Measurements from ENCODE around the gene BLVRA.
"Not testable (repeated sequence)": the region's sequence is repeated elsewhere in the genome, so short reads cannot be mapped to it uniquely, and the experiment has no call there.

The BLVRA gene, protein sequence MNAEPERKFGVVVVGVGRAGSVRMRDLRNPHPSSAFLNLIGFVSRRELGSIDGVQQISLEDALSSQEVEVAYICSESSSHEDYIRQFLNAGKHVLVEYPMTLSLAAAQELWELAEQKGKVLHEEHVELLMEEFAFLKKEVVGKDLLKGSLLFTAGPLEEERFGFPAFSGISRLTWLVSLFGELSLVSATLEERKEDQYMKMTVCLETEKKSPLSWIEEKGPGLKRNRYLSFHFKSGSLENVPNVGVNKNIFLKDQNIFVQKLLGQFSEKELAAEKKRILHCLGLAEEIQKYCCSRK

GRCh38 chr7:43758029-43758821, at the start of gene BLVRA:
Gene BLVRA, plus strand, starts transcription at chr7:43758680. Its CDS starts 12,479 bp downstream, at chr7:43771159.
- peak; percentile 15 for DNase-seq (ENCODE audit: low read depth)

DNA sequence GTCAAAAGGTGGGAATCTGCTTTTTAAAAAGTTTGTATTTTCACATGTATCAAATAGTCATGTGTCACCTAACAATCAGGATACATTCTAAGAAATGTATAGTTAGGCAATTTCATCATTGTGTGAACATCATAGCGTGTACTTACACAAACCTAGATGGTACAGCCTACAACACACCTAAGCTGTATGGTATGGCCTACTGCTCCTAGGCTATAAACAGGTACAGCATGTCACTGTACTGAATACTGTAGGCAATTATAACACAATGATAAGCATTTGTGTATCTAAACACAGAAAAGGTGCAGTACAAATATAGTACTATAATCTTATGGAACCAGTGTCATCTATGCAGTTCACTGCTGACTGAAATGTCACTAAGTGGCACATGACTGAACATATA, 47.0 kb upstream of the BLVRA start:
- DNase-seq (ENCODE audit: low read depth): no peak

- not testable (repeated sequence) for DNase-seq (ENCODE audit: low read depth)
These were observed 42.5 kb upstream of the BLVRA start for GRCh38 chr7:43715966-43716365.

DNA sequence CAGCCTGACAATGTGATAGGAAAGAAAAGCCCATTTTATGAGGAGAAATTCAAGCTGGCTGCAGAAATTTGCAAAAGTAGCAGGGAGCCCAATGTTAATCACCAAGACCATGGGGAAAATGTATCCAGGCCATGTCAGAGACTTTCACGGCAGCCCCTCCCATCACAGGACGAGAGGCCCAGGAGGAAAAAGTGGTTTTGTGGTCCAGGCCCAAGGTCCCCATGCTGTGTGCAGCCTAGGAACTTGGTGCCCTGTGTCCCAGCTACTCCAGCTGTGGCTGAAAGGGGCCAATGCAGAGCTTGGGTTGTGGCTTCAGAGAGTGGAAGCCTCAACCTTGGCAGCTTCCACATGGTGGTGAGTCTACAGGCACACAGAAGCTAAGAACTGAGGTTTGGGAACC, 41.9 kb upstream of the BLVRA start:
- no peak for DNase-seq (ENCODE audit: low read depth)

DNA sequence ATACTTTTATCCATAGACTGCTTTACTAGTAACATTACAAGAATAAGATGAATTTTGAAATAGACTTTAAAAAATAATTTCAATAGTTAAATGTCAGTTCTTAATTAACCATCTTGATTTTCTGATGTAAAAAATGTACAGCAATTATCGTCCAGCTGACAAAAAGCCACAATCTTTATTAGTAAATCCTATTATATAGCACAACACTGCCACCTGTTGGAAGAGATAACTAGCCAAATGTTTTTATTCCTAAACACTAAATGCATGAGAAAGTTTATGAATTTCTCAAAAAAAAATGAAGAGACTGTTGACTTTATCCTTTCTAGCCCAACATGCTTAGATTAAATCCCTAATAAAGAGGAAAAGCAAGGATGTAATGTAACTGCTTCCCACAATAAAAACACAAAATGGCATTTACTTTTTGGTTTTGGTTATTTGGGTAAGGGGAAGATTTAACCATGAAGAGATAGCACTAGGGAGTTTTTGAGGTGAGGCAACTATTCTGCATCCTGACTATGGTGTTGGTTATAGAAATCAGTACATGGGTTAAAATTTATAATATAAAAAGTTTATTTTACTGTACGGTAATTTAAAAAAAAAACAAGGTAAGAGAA, 37.2 kb upstream of the BLVRA start:
- peak; percentile 35 for DNase-seq (ENCODE audit: low read depth)

DNA sequence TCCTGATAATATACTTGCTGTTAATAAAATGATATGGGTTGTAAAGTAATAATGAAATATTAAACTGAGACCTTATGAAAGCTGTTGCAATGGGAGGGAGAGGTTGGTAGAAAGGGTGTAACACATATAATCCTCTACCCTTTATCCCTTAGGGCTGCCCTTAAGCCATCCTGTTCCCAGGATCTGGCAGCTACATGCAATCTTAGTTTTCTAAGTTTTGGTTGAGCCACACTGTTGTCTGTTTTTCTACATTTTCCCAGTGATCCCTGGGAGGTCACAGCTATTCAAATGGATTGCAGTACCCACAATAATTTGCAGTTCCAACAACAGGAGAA, 35.5 kb upstream of the BLVRA start:
- no peak for DNase-seq (ENCODE audit: low read depth)

GRCh38 chr7:43725251-43725650, 33.2 kb upstream of the BLVRA start:
- DNase-seq (ENCODE audit: low read depth): no peak

GRCh38 chr7:43726466-43726865, 32.0 kb upstream of the BLVRA start:
- DNase-seq (ENCODE audit: low read depth): no peak

- no peak for DNase-seq (ENCODE audit: low read depth)
These were observed 31.5 kb upstream of the BLVRA start for GRCh38 chr7:43727003-43727402.

- DNase-seq (ENCODE audit: low read depth): no peak
These were observed 31.0 kb upstream of the BLVRA start for GRCh38 chr7:43727494-43727893.

- DNase-seq (ENCODE audit: low read depth): peak; percentile 76
These were observed 29.1 kb upstream of the BLVRA start, which contains the start of gene COA1 for GRCh38 chr7:43729214-43729923. Gene COA1, minus strand, starts transcription at chr7:43729523. Its CDS starts 80,909 bp downstream, at chr7:43648614.

DNA sequence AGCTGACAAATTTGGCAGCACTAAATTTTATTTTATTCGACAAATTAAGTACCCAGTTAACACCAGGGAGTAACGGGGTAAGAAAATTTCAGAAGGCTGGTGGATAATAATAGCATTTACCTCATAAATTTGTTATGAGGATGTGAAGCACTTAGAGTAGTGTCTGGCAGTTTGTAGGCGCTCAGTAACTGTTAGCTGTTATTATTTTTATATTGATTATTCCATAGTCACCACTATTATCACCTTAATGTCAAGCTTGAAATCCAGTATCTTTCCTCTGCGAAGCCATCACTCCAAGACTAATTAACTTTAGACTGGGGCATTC, 28.6 kb upstream of the BLVRA start:
- no peak for DNase-seq (ENCODE audit: low read depth)

DNA sequence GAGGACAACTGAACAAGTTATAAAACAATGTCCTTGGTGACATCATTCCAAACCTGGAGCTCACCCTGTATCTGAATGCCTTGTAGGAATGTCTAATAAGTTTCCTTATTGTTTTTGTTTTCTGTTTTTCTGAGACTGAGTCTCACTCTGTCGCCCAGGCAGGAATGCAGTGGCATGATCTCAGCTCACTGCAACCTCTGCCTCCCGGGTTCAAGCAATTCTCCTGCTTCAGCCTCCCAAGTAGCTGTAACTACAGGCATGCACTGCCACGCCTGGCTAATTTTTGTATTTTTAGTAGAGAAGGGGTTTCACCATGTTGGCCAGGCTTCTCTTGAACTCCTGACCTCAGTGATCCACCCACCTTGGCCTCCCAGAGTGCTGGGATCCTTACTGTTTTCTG, 27.0 kb upstream of the BLVRA start:
- DNase-seq (ENCODE audit: low read depth): not testable (repeated sequence)

- DNase-seq (ENCODE audit: low read depth): not testable (repeated sequence)
These were observed 23.7 kb upstream of the BLVRA start for GRCh38 chr7:43734575-43735332.

GRCh38 chr7:43735403-43735801, 23.1 kb upstream of the BLVRA start:
- no peak for DNase-seq (ENCODE audit: low read depth)

DNA sequence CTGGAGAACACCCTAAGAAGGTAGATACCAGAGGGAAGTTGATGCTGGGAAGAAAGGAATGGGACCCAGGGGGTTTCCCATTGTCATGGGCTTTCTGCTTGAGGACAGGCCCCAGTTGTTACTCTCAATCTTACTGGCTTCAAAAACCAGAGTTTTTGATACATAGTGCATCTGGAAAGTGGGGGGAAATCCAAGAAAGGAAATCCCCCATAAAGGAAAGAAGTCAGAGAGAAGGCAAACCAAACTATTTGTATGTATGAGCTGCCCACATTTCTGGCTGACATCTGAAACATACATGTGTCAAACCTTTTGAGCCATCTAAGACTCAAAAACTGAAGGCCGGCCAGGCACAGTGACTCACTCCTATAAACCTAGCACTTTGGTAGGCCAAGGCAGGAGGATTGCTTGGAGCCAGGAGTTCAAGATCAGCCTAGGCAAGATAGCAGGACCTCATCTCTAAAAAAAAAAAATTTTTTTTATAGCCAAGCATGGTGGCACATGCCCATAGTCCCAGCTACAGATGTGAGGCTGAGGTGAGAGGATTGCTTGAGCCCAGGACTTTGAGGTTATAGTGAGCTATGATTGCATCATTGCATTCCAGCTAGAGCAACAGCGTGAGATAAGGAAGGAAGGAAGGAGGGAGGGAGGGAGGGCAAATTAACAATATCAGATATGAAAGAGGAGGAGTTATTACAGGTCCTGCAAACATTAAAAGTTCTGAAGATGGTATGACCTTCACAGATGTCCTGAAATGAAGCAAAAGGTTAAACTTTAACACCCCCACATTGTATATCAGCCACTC, 22.5 kb upstream of the BLVRA start:
- no peak for DNase-seq (ENCODE audit: low read depth)

DNA sequence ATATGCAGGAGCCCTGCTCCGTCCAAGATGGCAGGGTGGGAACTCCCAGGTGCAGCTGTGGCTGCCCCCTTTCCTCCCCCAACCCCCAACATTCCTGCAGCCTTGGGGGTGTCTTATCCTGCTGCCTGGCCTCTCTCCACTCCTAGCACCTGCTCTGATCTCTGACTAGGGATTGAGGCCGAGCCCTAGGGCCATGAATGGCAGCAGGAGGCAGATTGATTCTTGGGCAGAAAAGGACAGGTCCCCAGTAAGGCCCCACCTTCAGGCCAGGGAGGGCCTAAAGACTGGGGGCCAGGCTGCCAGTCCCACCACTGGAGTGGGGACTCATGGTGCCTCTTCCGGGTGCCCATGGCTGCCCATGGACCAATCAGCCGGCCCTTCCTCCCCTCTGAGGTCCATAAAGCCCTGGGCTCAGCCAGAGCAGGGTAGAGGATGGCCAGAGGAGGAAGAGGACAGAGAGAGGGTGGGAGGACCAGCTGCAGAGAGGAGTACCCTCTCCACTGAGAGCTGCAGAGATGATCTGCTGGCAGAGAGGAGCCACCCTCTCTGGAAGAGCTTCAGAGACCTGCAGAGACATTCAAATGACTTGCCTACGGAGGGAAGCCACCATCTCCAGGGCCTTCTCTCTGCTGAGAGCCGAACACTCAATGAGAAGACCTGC, 20.9 kb upstream of the BLVRA start:
- DNase-seq (ENCODE audit: low read depth): no peak

DNA sequence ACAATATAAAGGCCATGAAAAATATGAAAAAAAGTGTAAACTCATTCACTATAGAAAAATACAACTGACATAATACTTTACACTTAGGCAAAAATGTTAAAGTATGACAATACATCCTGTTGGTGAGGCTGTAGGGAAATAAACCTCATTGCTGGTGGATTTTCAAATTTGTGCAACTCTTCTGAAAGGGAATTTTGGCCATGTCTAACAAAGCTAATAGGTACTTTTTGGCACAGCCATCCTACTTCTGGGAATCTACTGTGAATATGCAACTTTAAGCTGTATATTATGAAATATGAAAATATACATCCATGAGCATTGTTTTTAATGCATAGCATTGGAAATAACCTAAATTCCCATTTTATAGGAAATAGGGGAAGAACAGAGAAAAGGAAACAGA, 15.8 kb upstream of the BLVRA start:
- DNase-seq (ENCODE audit: low read depth): no peak

DNA sequence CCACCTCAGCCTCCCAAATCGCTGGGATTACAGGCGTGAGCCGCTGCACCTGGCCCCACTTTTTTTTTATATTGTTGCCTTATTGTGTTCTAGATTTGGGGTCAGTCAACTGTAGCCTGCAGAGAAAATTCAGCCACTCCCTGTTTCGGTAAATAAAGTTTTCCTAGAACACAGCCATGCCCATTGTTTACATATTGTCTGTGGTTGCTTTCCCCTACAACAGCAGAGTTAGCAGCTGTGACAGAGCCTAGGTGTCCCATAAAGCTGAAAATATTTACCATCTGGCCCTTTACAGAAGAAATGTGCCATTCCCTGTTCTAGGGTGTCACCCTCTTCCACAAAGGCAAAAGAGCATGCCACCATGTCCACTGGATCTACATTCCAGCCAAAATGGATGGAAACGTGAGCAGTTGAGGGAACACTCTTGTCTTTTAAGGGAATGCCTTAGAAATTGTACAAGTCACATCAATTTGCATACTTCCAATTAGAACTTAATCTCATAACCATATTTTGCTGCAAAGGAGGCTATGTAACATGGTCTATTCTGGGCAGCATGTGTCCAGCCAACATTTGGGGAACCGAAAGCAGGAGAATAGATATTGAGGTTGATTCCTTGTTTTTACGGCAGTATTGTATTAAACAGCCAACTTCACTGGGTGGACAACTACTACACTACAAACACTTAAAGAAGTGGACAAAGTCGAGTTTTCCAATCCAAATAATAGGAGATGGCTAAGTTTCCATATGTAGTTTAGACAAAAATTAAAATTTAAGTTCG, 11.0 kb upstream of the BLVRA start:
- DNase-seq (ENCODE audit: low read depth): no peak

Measured in GM04504 (cell line).